ENCODE measurements around the gene PUS1.

Gene PUS1

GRCh38 chr12:131894313-131894860, 34.7 kb upstream of the PUS1 start, which contains the start of gene ULK1:
Gene ULK1, plus strand, starts transcription at chr12:131894622. Its CDS starts 380 bp downstream, at chr12:131895002.
- Histone ChIP-seq H3K27me3 (no peaks in the 10 kb centered on the region), H3K4me1 (peaks cover 39% of the 10 kb centered on the region), H3K4me2 (peak within 1 kb of the TSS; percentile 99), H3K9me3 (no peaks in the 10 kb centered on the region), H3K9ac (peak within 1 kb of the TSS; percentile 93), H3K4me3 (peak within 1 kb of the TSS; percentile 74), H4K20me1 (peaks cover 42% of the 10 kb centered on the region), H3K27ac (peak within 1 kb of the TSS; percentile 94), H3K36me3 (peaks cover 12% of the 10 kb centered on the region)
- no peak for TF ChIP-seq Cebpa-rat (IDR thresholded peaks at IDR 0.05)

- no peak for TF ChIP-seq Cebpa-rat (IDR thresholded peaks at IDR 0.05)
- peak overlapping the region; percentile 99 for H3K4me2 ChIP-seq
- H3K9me3 ChIP-seq: no peaks in the 10 kb centered on the region
- H3K4me3 ChIP-seq: peak overlapping the region; percentile 74
- H3K27ac ChIP-seq: peak overlapping the region; percentile 94
- H3K4me1 ChIP-seq: peaks cover 46% of the 10 kb centered on the region
- H3K9ac ChIP-seq: peak overlapping the region; percentile 93
- peaks cover 16% of the 10 kb centered on the region for H3K36me3 ChIP-seq
- peaks cover 50% of the 10 kb centered on the region for H4K20me1 ChIP-seq
- no peaks in the 10 kb centered on the region for H3K27me3 ChIP-seq
Observed at GRCh38 chr12:131894981-131895639, 34.0 kb upstream of the PUS1 start.

- H3K9ac ChIP-seq: peak overlapping the region; percentile 93
- peaks cover 52% of the 10 kb centered on the region for H3K4me1 ChIP-seq
- H3K27ac ChIP-seq: peak overlapping the region; percentile 94
- H3K36me3 ChIP-seq: peaks cover 22% of the 10 kb centered on the region
- H3K4me2 ChIP-seq: peak overlapping the region; percentile 99
- TF ChIP-seq Cebpa-rat (IDR thresholded peaks at IDR 0.05): no peak
- peaks cover 55% of the 10 kb centered on the region for H4K20me1 ChIP-seq
- H3K27me3 ChIP-seq: no peaks in the 10 kb centered on the region
- H3K4me3 ChIP-seq: peak overlapping the region; percentile 74
- H3K9me3 ChIP-seq: no peaks in the 10 kb centered on the region
Observed at GRCh38 chr12:131895640-131896079, 33.4 kb upstream of the PUS1 start.

- peak overlapping the region; percentile 74 for H3K4me3 ChIP-seq
- peak overlapping the region; percentile 94 for H3K27ac ChIP-seq
- H3K27me3 ChIP-seq: no peaks in the 10 kb centered on the region
- H3K9me3 ChIP-seq: no peaks in the 10 kb centered on the region
- TF ChIP-seq Cebpa-rat (IDR thresholded peaks at IDR 0.05): no peak
- H3K4me2 ChIP-seq: peak overlapping the region; percentile 99
- H3K36me3 ChIP-seq: peaks cover 23% of the 10 kb centered on the region
- H3K9ac ChIP-seq: peak overlapping the region; percentile 93
- peaks cover 55% of the 10 kb centered on the region for H3K4me1 ChIP-seq
- peaks cover 61% of the 10 kb centered on the region for H4K20me1 ChIP-seq
Observed at GRCh38 chr12:131896080-131896810, 32.8 kb upstream of the PUS1 start.

GRCh38 chr12:131896811-131897270, 32.2 kb upstream of the PUS1 start:
- Histone ChIP-seq H3K4me3 (peak overlapping the region; percentile 74), H3K4me1 (peaks cover 61% of the 10 kb centered on the region), H4K20me1 (peaks cover 67% of the 10 kb centered on the region), H3K27me3 (no peaks in the 10 kb centered on the region), H3K27ac (peak overlapping the region; percentile 94), H3K9me3 (no peaks in the 10 kb centered on the region), H3K4me2 (peak overlapping the region; percentile 99), H3K36me3 (peaks cover 29% of the 10 kb centered on the region), H3K9ac (peak overlapping the region; percentile 93)
- TF ChIP-seq Cebpa-rat (IDR thresholded peaks at IDR 0.05): no peak

- Histone ChIP-seq H4K20me1 (peaks cover 71% of the 10 kb centered on the region), H3K27me3 (no peaks in the 10 kb centered on the region), H3K4me3 (peak overlapping the region; percentile 74), H3K36me3 (peaks cover 33% of the 10 kb centered on the region), H3K27ac (peak overlapping the region; percentile 94), H3K4me2 (peak overlapping the region; percentile 99), H3K9me3 (no peaks in the 10 kb centered on the region), H3K9ac (peak overlapping the region; percentile 93; the same call in 1 of the 2 replicates), H3K4me1 (peaks cover 66% of the 10 kb centered on the region)
- no peak for TF ChIP-seq Cebpa-rat (IDR thresholded peaks at IDR 0.05)
Observed at GRCh38 chr12:131897276-131897675, 31.8 kb upstream of the PUS1 start.

- peak overlapping the region; percentile 93; the same call in 1 of the 2 replicates for H3K9ac ChIP-seq
- H3K4me2 ChIP-seq: peak overlapping the region; percentile 99
- peak overlapping the region; percentile 74 for H3K4me3 ChIP-seq
Observed at GRCh38 chr12:131897875-131898274, 31.2 kb upstream of the PUS1 start.

GRCh38 chr12:131900397-131900796, 28.7 kb upstream of the PUS1 start:
- no peak overlapping the region for H3K4me3 ChIP-seq
- H4K20me1 ChIP-seq: peaks cover 100% of the 10 kb centered on the region
- H3K27me3 ChIP-seq: no peaks in the 10 kb centered on the region
- peaks cover 97% of the 10 kb centered on the region for H3K4me1 ChIP-seq
- H3K9ac ChIP-seq: no peak overlapping the region
- H3K4me2 ChIP-seq: no peak overlapping the region
- peaks cover 63% of the 10 kb centered on the region for H3K36me3 ChIP-seq
- H3K9me3 ChIP-seq: no peaks in the 10 kb centered on the region
- no peak for TF ChIP-seq Cebpa-rat (IDR thresholded peaks at IDR 0.05)
- H3K27ac ChIP-seq: peak overlapping the region; percentile 41; the same call in 1 of the 2 replicates

More at GRCh38 chr12:131897875-131898274, 31.2 kb upstream of the PUS1 start:
- TF ChIP-seq Cebpa-rat (IDR thresholded peaks at IDR 0.05): no peak
- H3K27me3 ChIP-seq: no peaks in the 10 kb centered on the region
- H3K36me3 ChIP-seq: peaks cover 39% of the 10 kb centered on the region
- no peaks in the 10 kb centered on the region for H3K9me3 ChIP-seq
- peaks cover 72% of the 10 kb centered on the region for H3K4me1 ChIP-seq
- H4K20me1 ChIP-seq: peaks cover 77% of the 10 kb centered on the region
- H3K27ac ChIP-seq: peak overlapping the region; percentile 94

- H4K20me1 ChIP-seq: peaks cover 100% of the 10 kb centered on the region
- peak overlapping the region; percentile 49 for H3K4me2 ChIP-seq
- TF ChIP-seq Cebpa-rat (IDR thresholded peaks at IDR 0.05): no peak
- H3K27ac ChIP-seq: 0 out of 2 replicates have a peak overlapping the region, but pooled peaks have one; percentile 64
- peaks cover 88% of the 10 kb centered on the region for H3K4me1 ChIP-seq
- no peaks in the 10 kb centered on the region for H3K9me3 ChIP-seq
- H3K9ac ChIP-seq: 0 out of 2 replicates have a peak overlapping the region, but pooled peaks have one; percentile 34
- no peak overlapping the region for H3K4me3 ChIP-seq
- H3K27me3 ChIP-seq: no peaks in the 10 kb centered on the region
- peaks cover 76% of the 10 kb centered on the region for H3K36me3 ChIP-seq
Observed at GRCh38 chr12:131901431-131902331, 27.4 kb upstream of the PUS1 start.

Measured in BLaER1 (cell line).